IPS DF 19.7 (cell line): ENCODE results near the gene BCAR3.

Source experiments
- DNase-seq: peaks from one replicate; pipeline ENCODE4 v3.0.0-alpha.2; 2013; ENCODE audit warnings: low read depth, low spot score

BCAR3 gene

DNA sequence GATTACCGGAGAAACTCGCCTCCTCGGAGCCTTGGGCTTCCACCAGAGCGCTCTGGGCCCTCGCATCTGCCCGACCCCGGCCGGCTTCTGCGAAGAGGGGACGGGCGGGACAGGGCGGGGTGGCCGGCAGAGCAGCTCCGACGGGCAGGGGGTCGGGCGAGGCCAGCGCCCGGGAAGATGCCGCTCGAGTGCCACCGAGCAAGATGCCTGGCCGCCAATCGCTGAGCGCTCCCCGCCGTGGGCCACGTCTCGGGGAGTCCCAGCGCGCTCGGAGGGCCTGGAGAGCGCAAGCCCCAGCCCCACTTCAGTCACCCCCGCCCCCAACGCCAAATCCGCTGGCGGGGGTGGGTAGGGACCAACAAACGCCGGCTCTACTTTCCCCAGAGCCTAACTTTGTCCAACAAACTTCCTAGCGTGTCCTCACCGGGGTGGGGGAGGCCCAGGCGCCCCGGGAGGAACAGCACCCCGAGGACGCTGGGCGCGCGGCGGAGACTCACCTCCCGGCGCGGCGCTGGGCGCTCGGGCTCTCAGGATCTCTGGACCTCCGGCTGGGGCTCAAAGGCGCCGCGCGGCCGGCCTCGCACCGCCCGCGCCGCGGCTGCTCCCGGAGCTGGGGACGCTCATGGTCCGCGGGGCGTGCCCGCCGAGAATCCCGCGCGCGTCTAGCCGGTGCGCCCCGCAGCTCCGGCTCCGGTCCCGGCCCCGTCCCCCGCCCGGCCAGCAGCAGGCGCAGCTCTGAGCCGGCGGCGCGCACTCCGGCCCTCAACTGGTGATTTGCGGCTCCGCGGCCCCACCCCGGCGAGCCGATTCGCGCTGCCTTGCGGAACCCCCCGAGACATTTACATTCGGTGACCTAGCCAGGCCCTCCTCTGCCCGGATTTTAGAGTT, at the start of gene BCAR3:
Gene BCAR3, minus strand, starts transcription at position 737 of the 888 bp plus-strand sequence. CDS start 6,907 bp downstream, outside the sequence.
- DNase-seq, result no peak

DNA sequence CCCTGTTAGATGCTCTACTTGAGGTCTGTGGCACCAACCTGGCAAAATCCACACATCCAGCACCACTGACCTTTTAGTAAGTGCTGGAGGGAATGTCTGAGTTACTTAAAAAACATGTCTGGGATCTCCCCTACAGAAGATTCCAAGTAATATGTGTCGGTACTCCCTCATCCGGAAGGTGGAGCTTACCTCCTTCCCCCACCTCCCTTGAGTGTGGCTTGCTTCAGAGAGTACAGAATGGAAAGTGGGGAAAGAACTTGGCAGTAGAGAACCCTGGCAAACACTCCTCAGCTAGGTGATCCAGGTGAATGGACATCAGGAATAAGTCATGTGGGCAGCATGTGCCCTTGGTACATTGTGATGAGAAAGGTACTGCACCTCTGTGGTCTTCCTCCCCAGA, 49.0 kb upstream of the BCAR3 start:
- DNase-seq, result no peak

DNA sequence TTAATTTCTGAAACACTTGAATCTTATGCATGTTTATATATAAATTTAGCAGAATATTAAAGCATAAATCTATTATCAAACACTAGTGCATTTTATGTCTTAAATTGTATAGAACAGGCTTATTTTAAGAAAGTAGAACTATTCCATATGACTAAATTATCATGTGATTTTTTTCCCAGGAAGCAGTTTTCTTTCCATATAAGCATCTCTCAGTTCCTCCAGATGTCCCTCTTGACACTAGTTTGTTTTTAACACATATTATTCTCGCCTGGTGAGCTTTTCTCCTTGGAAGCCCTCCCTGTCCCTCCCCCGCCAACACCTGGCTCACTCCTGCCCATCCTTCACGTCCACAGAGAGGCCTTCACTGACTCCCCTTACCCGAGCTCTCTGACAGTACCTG, 48.3 kb upstream of the BCAR3 start:
- DNase-seq, result no peak

DNA sequence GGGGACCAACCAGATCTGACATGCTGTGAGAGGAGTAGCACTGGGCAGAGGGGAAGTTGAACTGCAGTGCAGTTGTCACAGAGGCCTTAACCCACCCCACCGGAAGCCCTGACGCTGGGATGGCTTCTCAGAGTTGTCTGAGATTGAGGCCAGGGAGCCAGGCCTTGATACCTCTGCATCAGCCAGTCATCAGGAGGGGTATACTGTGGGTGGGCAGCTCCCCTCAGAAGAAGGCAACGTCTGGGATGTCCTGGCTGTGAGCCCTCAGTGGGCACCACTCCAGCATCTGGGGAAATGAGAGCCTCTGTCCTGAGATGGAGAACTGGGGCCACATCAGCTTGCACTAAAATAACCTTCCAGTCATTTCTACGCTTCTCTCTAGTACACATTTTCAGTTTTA, 47.9 kb upstream of the BCAR3 start:
- no peak for DNase-seq

DNA sequence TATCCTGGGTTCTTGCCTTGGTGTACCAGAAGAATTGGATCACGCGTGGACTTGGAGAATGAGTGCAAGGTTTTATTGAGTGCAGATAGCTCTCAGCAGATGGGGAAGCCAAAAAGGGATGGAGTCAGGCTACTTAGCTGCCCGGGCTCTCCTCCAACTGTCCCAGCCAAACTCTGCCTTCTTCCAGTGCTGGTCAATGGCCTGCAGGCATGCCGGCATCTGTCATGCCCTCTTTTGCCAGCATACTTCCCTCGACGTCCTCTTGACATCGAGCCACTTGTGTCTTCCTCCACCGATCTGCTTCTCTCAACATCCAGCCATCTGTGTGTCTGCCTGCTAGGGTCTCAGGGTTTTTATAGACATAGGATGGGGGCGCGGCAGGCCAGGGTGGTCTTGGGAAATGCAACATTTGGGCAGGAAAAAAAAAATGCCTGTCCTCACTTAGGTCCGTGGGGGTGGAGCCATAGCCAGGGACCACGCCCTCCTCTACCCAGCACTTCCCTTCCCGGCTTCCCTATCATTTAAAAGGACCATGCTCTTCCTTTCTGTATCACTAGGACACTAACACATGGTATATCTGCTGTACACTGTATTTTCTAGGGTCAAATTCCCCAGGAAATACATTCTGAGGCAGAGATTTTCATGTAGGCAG, 47.0 kb upstream of the BCAR3 start:
- DNase-seq, result no peak

DNA sequence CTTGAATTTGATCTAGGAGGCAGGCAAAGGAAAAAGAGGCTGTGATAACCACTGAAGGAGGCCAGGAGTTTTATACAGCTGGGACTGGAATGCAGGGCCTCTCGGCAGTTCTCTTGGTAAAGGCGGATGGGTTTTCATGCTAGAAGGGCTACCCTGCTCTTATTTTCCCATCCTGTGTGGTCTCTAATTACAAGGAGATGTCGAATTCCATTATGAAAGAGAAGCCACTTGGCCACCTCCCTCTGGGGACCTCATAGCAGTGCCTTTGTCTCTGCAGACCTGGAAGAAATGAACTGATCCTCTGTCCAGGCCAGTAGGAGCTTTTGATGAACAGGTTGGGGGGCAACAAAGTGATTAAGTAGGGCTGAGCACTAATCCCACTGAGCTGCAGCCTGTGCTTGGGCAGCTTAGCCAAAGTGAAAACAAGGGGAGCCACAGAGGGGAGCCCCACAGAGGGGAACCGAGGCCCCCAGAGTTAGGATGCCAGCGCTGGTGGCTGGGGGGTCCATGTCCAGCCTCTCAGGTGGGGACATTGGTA, 42.2 kb upstream of the BCAR3 start:
- DNase-seq, result no peak

- no peak for DNase-seq
Observed at GRCh38 chr1:93723110-93723509, 41.5 kb upstream of the BCAR3 start.

DNA sequence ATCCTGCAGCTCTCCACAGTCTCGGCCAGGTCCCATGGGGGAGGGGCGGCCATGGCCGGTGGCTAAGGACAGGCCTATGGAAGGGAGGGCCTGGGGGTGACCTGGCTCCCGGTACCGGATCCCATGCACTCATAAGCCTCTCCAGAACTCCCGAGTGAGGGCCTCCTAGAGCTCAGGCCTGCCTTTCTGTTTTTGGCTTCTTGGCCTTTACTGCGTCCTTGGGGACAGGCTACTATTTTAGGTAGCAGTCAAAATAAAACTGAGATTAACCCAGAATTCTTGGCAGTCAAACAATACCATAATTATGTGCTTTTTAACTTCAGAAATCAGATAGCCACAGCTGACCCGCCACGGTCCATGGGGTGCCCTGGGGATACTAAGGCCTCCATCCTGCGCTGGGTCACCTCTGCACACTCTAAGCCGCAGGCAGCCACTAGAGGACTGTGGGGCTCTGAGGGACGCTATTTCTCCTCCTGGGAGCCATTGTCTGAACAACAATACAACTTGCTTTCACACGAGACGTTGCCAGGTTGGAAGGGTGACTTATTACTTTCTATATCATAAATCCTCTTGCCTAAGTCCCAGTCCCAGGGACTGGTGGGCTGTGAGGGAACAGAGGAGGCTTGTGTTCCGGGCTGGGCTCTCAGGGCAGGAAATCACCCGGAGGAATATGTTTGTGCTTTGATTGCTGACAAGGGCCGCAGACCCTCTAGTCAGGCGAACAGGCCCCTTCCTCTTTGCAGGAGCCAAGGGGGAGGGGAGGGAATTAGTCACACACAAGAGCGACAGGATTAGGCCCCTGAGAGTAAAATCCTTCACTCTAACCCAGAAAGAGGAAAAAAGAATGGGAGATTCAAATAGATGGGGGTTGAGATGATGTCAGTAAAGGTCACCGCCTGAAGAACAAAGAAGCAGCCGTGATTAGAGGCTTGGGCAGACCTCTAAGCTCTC, 40.7 kb upstream of the BCAR3 start:
- DNase-seq, result no peak

DNA sequence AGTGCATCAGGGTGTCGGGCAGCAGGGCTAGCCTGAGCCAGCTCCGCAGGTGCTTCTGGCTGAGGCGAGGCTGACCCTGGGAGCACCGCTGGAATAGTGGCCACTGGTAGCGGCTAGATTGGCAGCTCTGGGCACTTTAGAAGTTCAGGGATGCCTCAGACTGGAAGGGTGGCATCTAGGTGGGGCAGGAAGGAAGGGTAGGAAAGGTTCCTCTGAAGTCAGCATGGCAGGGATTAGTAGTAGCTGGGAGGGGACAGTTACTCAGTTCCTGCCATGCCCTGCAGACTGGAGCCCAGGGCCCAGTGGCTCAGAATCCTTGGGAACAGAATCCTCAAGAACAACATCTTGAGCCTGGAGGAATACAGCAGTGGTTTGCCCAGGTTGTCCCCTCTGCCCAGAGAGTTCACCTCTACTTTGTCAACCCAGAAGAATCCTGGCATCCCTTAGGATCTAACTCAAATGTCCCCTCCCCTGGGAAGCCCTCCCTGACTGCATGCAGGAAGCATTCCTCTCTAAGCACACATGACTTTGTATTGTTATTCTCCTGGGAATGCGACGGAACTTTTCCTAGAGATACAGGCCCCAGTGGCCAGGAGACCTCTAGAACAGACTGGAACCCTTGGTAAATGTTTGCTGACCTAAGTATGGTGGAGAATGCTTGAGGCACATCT, 39.5 kb upstream of the BCAR3 start:
- DNase-seq, result no peak

GRCh38 chr1:93717640-93718039, 36.0 kb upstream of the BCAR3 start:
- no peak for DNase-seq

DNA sequence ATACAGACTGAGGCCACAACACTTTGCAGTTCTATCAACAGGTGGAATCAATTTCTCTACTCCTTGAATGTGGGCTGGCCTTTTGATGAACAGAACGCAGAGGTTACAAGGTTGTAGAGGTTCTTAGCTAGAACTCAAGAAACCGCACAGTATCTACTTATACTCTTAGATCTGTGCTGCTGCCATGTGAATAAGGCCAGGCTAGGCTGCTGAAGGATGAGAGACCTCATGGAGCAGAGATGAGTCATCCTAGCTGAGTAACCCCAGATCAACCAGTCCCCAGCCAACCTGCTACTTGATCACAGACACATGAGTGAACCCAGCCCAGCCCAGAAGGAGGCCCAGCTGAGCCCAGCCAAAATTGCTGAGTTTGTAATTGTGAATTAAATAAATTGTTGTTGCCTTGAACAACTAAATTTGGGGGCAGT, 35.3 kb upstream of the BCAR3 start:
- DNase-seq, result no peak

GRCh38 chr1:93716163-93716562, 34.5 kb upstream of the BCAR3 start:
- DNase-seq, result no peak

- no peak for DNase-seq
Observed at GRCh38 chr1:93715529-93716126, 34.0 kb upstream of the BCAR3 start.

- no peak for DNase-seq
Observed at GRCh38 chr1:93714356-93714755, 32.7 kb upstream of the BCAR3 start.

GRCh38 chr1:93713341-93713740, 31.7 kb upstream of the BCAR3 start:
- DNase-seq, result no peak

GRCh38 chr1:93712741-93713140, 31.1 kb upstream of the BCAR3 start:
- no peak for DNase-seq

GRCh38 chr1:93710499-93711453, 29.1 kb upstream of the BCAR3 start:
- no peak for DNase-seq

GRCh38 chr1:93708734-93709481, 27.3 kb upstream of the BCAR3 start:
- DNase-seq, result no peak

DNA sequence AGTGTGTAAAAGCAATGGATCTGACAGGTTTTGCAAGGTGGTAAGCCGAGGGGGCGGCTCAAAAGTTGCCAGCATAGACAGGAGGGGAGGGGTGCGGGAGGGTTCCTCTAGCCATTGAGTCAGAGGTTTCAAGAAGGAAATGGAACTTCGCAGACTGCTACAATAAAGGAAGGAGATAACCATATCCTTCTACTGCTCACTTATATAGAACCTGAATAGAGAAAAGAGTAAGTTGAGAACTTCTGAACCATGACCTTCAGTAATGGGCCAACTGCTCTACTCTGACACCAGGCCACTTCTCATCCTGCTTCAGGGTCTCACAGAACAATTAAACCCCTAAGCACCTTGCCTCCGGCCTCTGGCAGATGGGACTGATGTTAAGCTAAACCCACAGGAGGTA, 26.3 kb upstream of the BCAR3 start:
- no peak for DNase-seq
